GM19238 (cell line): ENCODE measurements around the gene SYNPO.

ENCODE experiments used
- DNase-seq: peaks from one replicate; pipeline ENCODE4 v3.0.0; 2011; ENCODE audit warnings: low spot score; ENCODE audit not compliant: insufficient read length

SYNPO gene

DNA sequence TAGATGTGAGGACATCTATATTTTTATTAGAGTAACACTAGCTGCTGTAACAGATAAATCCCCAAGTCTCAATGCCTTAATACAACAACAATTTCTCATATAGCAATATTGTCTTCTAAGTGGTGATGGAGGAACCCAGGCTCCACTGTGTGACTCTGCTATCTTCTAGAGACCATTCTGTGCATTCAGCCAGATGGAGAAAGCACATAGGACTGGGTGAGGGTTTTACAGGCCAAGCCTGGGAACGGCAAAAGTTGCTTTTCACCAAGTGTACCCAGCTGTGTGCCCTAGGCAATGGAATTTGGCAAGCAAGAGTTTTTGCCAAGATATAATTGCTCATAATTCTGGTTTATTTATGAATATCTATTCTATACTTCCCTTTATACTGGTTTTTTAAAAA is 48.7 kb downstream of the SYNPO start:
- DNase-seq = no peak

GRCh38 chr5:150690760-150691159 is 50.3 kb downstream of the SYNPO start:
- no peak for DNase-seq

- no peak for DNase-seq
These were observed 51.8 kb downstream of the SYNPO start for GRCh38 chr5:150692276-150692675.

DNA sequence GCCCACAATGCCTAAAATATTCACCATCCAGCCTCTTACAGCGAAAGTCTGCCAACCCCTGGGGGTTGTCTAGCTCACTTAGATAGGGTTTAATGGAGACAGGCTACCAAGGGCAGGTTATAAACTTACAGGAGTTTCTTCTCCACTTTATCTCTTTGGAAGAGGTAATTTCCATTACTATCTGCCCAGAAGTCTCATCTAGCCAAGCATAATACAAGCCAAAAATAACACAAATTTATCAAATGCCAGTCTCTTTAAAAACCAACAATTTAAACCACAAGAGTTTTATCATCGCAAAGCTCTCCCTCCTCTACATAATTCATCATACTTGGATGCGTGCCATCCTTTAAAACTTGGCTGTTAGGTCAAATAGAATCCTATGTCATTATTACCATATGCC is 54.2 kb downstream of the SYNPO start:
- no peak for DNase-seq

DNA sequence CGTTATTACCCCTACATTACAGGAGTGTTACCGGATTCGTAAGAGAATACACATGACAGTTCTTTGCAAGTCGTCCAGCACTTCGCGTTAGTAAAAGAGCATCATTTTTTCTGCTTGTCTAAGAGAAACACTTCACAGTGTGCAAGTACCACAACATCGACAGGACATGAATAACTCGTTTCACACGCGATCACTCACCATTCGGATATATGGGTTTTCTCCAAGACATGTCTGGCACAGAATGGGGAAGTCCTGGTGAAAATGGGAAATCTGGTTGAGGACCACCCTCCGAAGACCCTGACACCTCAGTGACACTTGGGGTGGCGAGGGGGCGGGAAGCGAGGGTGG is 59.8 kb downstream of the SYNPO start:
- DNase-seq = no peak

DNA sequence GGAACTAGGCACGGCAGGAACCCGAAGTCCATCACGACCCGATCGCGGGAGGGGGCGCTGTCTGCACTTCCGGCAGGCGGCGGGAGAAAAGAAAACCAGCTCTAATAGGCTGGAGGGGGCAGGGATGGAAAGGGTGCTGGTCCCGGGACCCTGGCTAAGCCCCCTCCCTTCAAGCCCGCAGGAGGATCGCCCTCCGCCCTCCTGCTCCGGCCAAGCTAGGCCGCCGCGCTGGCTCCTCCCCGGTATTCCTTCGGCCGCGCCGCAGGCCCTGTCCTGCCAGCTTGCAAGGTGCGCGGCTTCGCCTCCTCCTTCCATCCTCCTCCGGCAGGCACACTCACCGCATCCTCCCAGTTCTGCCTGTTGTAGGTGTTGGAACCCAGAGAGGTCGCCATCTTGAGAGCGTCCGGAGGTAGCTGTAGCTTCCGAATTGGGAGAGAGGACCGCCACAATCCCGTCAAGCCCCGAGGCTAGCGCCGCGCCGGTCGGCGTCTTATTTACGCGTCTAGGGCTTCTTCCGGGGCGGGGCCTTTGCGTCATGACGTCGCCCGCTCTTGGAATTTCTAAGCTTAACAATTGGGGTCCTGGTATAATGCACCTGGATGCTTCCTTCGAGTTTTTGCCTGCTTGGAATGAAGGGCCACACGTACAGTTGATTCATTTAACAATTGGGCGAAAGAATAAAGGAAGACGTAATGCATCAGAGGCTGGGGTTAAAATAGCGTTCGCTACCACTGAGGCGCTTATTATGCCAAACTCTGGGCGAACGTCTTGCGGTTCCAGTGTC is 60.3 kb downstream of the SYNPO start, which contains the start of gene RBM22:
Gene RBM22 (minus strand): TSS at position 469 of the 784 bp plus-strand sequence. CDS start 77 bp downstream, at position 392.
- DNase-seq = peak; percentile 72

GRCh38 chr5:150703762-150704161 is 63.3 kb downstream of the SYNPO start:
- DNase-seq = no peak

DNA sequence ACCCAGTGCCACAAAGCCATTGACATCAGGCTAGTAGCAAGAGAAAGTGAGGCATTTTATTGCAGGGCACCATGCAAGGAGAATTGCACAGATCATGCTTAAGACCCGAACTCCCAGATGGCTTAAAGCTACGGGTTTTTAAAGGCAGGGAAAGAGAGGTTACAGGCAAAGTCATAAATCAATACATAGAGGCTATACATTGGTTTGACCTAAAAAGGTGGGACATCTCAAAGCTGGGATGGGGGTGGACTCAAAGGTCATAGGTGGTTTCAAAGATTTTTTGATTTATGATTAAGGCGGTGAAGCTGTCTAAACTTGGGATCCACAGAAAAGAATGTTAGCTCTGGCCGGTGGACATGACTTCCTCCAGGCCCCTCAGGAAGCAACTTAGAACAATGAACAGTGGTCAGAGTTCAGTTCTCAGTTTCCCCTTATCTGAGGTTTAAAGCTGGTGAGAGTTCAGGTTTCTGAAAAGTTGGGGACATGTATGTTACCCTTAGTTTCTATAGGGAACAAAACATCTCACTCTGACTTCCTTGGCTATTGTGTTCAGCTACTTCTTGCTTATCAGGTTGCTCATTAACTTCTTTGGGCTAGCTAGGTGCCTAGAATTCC is 66.4 kb downstream of the SYNPO start:
- no peak for DNase-seq
